ENCODE results near the gene TMEM229B.
"Not testable (repeated sequence)": the region's sequence is repeated elsewhere in the genome, so short reads cannot be mapped to it uniquely, and the experiment has no call there.

TMEM229B gene

GRCh38 chr14:67453575-67454300, 34.8 kb downstream of the TMEM229B start:
- no peak for DNase-seq (ENCODE audit: low spot score)

GRCh38 chr14:67451667-67452066, 36.9 kb downstream of the TMEM229B start:
- not testable (repeated sequence) for DNase-seq (ENCODE audit: low spot score)

- no peak for DNase-seq (ENCODE audit: low spot score)
These were observed 39.4 kb downstream of the TMEM229B start for GRCh38 chr14:67449096-67449495.

- DNase-seq (ENCODE audit: low spot score), result no peak
These were observed 41.5 kb downstream of the TMEM229B start for GRCh38 chr14:67447033-67447381.

GRCh38 chr14:67446371-67447032, 42.0 kb downstream of the TMEM229B start:
- DNase-seq (ENCODE audit: low spot score), result peak; percentile 39

GRCh38 chr14:67444395-67444794, 44.1 kb downstream of the TMEM229B start:
- no peak for DNase-seq (ENCODE audit: low spot score)

- DNase-seq (ENCODE audit: low spot score), result no peak
These were observed 46.2 kb downstream of the TMEM229B start for GRCh38 chr14:67442139-67442906.

GRCh38 chr14:67441672-67442071, 46.8 kb downstream of the TMEM229B start:
- no peak for DNase-seq (ENCODE audit: low spot score)

GRCh38 chr14:67441256-67441655, 47.3 kb downstream of the TMEM229B start:
- no peak for DNase-seq (ENCODE audit: low spot score)

- peak; percentile 61 for DNase-seq (ENCODE audit: low spot score)
These were observed 48.0 kb downstream of the TMEM229B start for GRCh38 chr14:67440513-67440912.

GRCh38 chr14:67438969-67439368, 49.6 kb downstream of the TMEM229B start:
- DNase-seq (ENCODE audit: low spot score), result no peak

GRCh38 chr14:67436006-67436866, 52.3 kb downstream of the TMEM229B start:
- no peak for DNase-seq (ENCODE audit: low spot score)

GRCh38 chr14:67435603-67436002, 52.9 kb downstream of the TMEM229B start:
- DNase-seq (ENCODE audit: low spot score), result no peak

- DNase-seq (ENCODE audit: low spot score), result no peak
These were observed 56.4 kb downstream of the TMEM229B start for GRCh38 chr14:67432050-67432564.

- DNase-seq (ENCODE audit: low spot score), result no peak
These were observed 58.9 kb downstream of the TMEM229B start for GRCh38 chr14:67429510-67430205.

- DNase-seq (ENCODE audit: low spot score), result peak; percentile 53
These were observed 60.0 kb downstream of the TMEM229B start for GRCh38 chr14:67428501-67429031.

GRCh38 chr14:67426983-67427606, 61.4 kb downstream of the TMEM229B start:
- peak; percentile 83 for DNase-seq (ENCODE audit: low spot score)

- DNase-seq (ENCODE audit: low spot score), result no peak
These were observed 62.4 kb downstream of the TMEM229B start for GRCh38 chr14:67426161-67426560.

- DNase-seq (ENCODE audit: low spot score), result no peak
These were observed 62.9 kb downstream of the TMEM229B start for GRCh38 chr14:67425608-67426007.

GRCh38 chr14:67424539-67424938, 64.0 kb downstream of the TMEM229B start:
- no peak for DNase-seq (ENCODE audit: low spot score)

Measured in LoVo (cell line).